ENCODE data around the gene MPEG1.

The MPEG1 gene

GRCh38 chr11:59186130-59186594, 26.6 kb downstream of the MPEG1 start:
- peak; percentile 48 for DNase-seq

GRCh38 chr11:59185386-59185945, 27.3 kb downstream of the MPEG1 start:
- no peak for DNase-seq

DNA sequence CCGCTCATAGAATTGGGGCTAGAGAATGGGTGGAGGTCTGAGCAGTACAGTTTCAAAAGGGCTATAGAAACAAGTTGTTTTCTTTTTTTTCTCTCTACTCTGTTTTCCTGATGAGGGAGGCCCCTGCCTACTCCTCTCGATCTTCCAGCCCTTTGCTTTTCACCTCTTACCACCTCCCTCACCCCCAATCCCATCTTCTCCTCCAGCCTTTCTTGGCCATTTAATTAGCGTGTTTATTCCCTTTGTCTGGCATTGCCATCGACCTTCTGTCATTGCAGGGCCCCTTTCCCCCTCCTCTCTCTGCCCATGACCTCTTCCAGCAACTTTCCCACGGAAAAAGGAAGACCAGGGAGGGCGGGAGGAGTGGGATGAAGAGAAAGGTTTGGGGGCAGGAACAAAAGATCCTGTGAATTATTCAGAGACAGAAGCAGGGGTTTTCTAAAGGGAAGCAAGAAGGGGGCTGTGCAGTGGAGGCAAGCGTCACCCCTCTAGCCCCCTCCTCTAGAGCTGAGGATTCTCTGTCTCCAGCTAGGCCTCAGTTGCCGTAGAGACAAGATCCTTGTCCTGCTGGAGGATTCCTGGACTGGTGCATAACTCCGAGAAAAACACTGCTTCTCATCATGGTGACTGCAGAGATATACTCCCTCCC, 27.9 kb downstream of the MPEG1 start:
- DNase-seq, result no peak

- DNase-seq, result no peak
Observed at GRCh38 chr11:59183771-59184170, 29.0 kb downstream of the MPEG1 start.

DNA sequence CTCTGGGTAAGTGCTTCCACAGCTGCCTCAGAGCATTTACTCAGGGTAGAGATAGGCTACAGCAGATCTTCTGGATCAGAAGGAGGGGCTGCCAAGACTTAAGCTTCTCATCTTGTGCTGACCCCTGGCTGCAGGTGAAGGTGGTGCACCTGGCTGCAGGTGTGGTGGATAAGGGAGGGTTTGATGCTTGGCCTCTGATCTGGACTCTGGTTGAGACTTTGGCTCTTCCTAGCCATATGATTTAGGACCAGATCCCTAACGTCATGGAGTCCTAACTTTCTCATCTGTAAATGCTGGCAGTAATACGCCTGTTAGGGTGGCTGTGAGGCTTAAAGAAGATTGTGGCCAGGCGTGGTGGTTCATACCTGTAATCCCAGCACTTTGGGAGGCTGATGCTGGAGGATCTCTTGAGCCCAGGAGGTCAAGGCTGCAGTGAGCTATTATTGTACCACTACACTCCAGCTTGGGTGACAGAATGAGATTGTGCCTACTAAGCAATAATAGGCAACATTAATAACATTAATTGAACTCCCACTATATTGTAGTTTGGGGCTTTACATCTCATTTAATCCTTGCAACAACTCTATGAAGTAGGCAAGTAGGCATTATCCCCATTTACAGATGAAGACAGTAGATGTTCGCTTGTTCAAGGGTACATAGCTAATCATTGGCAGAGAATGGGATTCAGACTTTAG, 30.1 kb downstream of the MPEG1 start:
- no peak for DNase-seq

GRCh38 chr11:59181746-59182456, 30.8 kb downstream of the MPEG1 start:
- no peak for DNase-seq

GRCh38 chr11:59180907-59181306, 31.8 kb downstream of the MPEG1 start:
- DNase-seq, result no peak

GRCh38 chr11:59180168-59180776, 32.5 kb downstream of the MPEG1 start:
- DNase-seq, result no peak

DNA sequence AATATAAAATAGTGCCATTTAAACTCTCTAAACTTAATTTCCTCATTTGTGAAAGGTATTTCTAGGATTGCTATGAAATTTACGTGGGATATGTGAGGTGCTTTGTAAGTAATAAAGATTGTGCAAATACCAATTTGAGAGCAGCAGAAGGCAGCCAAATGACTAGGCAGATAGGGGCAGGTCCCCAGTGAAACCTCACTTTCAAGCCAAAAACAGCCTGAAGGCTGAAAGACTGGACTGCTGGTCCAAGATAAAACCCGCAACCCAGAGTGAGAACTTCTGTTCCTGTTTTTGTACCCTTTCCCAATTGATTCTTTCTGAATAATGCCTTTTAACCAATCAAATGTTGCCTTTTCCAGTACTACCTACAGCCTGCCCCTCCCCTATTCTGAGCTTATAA, 33.6 kb downstream of the MPEG1 start:
- DNase-seq, result no peak

GRCh38 chr11:59178402-59178801, 34.3 kb downstream of the MPEG1 start:
- no peak for DNase-seq

DNA sequence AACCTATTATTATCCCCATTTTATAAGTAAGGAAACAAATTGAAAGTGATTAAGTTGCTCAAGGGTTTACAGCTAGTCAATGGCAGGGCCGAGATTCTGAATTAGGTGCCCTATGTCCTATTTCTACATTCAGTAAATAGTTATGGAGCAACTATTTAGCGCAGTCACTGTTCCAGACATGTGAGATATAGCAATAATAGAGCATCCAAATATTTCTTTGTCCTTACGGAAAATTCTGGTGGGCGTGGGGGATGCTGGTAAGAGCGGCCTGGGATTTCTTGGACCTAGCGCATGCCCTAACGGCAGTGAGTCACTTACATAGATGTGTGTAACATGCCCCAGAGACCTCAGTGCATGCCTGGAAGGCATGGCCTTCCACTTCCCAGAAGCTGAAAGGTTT, 36.4 kb downstream of the MPEG1 start:
- no peak for DNase-seq

DNA sequence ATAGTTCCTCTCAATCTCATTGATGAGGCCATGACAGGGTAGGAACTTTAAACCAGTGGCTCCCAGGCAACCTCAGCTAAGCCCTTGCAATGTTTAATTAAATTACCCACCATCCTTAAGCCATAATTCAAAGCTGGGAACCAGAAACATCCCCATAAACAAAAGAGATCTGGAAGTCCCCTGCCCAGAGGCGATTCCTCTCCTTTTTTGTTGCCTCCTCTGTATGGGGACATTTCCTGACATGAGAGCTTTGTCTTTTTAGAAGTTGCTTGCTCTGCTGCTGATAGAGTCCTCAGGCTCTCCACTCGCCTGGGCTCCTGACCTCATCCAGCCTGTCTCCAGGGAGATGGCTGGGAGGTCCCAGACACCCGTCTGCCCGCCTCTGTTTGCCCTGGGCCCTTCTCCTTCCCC, 37.6 kb downstream of the MPEG1 start:
- no peak for DNase-seq

GRCh38 chr11:59174664-59175033, 38.1 kb downstream of the MPEG1 start:
- peak; percentile 14 for DNase-seq

GRCh38 chr11:59173964-59174663, 38.6 kb downstream of the MPEG1 start:
- DNase-seq, result no peak

GRCh38 chr11:59173080-59173963, 39.4 kb downstream of the MPEG1 start:
- no peak for DNase-seq

- peak; percentile 24 for DNase-seq
Observed at GRCh38 chr11:59172345-59173079, 40.2 kb downstream of the MPEG1 start.

DNA sequence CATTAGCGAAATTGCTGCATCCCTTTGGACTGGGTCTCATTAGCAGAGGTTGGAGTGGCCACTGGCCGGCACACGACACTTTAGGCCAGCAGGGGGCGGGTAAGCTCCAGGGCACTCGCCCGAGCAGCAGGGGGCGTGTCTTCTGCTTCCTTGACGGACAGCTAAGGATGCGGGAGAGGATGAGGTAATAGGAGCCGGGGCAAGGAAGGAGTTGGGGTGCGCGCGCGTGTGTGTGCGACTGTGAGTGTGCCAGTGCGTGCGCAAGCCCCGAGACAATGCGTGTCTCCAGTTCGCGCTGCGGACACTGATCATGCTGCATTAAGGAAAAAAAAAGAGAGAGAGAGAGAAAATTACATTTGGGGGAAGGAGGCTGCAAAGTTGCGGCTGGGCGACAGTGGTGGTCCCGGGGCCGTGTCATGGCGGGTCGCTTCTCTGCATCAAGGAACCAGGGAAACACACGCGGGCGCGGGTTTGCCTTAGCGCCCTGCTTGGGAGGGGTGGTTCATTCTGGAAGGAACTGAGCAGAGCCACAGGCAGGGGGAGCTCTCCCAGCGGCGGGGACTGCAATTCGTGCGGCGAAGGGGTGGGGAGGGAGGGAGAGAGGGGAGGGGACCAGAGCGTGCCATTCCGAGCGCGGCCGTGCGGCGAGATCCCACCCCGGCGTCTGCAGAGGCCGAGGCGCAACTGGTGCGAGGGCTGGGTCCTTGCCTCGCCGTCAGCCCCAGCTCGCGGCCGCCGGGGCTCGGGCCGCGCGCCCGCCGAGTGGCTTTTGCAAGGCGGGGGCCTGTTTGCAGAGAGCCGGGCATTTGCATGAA, 41.0 kb downstream of the MPEG1 start, which contains the start of gene DTX4:
DTX4 (plus strand) TSS at position 625 of the 815 bp plus-strand sequence. CDS start 464 bp downstream, outside the sequence.
- DNase-seq, result peak; percentile 96

DNA sequence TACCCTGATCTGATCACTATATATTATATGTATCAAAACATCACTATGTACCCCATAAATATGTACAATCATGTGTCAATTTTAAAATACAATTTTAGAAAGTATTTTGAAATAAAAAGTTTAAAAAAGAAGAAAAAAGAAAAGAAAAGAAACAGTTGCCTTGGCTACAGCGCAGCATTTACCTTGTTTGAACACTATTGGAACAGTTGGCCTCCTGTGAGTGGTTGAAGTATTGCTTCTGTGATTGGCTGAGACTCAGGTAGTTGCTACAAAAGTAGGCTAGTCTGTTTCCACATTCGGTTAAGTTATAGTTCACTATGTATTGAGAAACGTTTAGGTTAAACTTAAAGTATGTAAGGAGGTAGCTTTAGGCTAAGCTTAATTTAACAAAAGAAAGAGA, 48.7 kb downstream of the MPEG1 start:
- no peak for DNase-seq
